Right lobe of liver (tissue), 4 donors: ENCODE data around the gene THAP4.
"Not testable (repeated sequence)": the region's sequence is repeated elsewhere in the genome, so short reads cannot be mapped to it uniquely, and the experiment has no call there.

ENCODE experiments used
- POLR2A ChIP-seq: fragments of 450-650 bp; IDR thresholded peaks from one replicate; pipeline ENCODE4 v1.6.1; 2017; ENCODE audit warnings: antibody characterized with exemption, mild to moderate bottlenecking
- TF ChIP-seq, protein P1 (sequence below), 4 donors: fragments of 200-600 bp in 3 of 4; fragments of 450-650 bp in 1 of 4; IDR thresholded peaks; one replicate each; pipeline versions ENCODE4 v1.5.1 to v1.8.0; 2016 to 2022; ENCODE audit warnings: antibody characterized with exemption in 4 of 4, mild to moderate bottlenecking in 2 of 4
- donor health status: DM: no; HTN: no; CAD: no.
- donor health status: DM: no; HTN: no; CAD: no.
- donor health status: DM: no; HTN: yes; CAD: no.

DNA sequence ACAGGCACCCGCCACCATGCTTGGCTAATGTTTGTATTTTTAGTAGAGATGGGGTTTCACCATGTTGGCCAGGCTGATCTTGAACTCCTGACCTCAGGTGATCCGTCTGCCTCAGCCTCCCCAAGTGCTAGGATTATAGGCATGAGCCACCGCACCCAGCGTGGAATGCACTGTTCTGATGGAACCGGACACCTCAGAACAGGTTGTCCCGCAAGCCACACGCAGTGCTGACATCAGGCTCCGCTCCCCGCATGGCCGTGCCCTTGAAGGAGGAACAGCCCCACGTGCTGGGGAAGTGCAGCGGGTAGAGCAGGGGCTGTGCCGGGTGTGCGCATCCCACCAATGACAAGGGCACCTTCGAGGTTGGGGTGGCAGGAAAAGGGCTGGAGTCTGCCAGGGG lies 69.7 kb downstream of the THAP4 start:
- TF ChIP-seq, protein P1, sequence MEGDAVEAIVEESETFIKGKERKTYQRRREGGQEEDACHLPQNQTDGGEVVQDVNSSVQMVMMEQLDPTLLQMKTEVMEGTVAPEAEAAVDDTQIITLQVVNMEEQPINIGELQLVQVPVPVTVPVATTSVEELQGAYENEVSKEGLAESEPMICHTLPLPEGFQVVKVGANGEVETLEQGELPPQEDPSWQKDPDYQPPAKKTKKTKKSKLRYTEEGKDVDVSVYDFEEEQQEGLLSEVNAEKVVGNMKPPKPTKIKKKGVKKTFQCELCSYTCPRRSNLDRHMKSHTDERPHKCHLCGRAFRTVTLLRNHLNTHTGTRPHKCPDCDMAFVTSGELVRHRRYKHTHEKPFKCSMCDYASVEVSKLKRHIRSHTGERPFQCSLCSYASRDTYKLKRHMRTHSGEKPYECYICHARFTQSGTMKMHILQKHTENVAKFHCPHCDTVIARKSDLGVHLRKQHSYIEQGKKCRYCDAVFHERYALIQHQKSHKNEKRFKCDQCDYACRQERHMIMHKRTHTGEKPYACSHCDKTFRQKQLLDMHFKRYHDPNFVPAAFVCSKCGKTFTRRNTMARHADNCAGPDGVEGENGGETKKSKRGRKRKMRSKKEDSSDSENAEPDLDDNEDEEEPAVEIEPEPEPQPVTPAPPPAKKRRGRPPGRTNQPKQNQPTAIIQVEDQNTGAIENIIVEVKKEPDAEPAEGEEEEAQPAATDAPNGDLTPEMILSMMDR (IDR thresholded peaks at IDR 0.05), result not testable (repeated sequence)
- TF ChIP-seq POLR2A, result not testable (repeated sequence)
